ENCODE measurements around the gene DENND4C. TPM values are rescaled to one million over a fixed set of nuclear protein-coding genes. Genes with fewer than 3 reads are reported as not detected.

The DENND4C gene
- total RNA-seq, 3 donors from 2014 or later: 54.7 to 93.0 (median 72.3) TPM

DNA sequence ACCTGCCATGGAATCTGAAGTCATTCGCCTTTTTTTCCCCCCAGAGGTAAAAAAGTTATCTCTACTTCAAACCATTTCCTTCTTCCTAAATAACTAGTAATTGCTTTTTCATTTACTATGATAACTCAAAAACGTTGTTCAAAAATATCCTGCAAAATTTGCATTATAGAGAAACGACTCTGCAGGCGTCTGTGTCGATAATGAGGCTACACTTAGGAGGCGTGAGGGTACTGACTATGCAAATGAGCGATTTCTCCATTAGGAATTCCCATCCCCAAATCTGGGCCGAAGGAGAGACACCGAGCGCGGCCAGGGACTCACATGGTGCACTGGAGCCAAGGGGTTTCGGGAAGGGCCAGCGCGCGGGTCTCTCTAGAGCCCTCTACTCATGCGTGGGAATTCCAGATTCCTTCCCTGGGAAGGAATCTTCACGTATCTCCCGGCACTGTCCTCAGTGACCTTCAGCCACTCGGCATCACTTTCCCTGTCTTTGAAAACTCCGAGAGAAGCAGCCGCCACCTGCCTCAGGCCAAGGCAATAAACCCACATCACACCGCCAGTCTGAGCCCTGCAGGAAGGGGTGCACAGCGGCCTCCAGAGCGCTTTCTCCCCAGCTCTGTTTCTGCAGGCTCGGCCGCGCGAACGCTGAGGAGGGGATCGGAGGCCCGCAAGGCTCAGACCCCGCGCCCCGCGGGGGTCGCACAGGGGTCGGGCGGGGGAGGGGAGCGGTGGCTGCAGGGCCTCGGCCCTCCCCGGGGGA, 718 bp upstream of the DENND4C start:
- TF ChIP-seq, protein P1, sequence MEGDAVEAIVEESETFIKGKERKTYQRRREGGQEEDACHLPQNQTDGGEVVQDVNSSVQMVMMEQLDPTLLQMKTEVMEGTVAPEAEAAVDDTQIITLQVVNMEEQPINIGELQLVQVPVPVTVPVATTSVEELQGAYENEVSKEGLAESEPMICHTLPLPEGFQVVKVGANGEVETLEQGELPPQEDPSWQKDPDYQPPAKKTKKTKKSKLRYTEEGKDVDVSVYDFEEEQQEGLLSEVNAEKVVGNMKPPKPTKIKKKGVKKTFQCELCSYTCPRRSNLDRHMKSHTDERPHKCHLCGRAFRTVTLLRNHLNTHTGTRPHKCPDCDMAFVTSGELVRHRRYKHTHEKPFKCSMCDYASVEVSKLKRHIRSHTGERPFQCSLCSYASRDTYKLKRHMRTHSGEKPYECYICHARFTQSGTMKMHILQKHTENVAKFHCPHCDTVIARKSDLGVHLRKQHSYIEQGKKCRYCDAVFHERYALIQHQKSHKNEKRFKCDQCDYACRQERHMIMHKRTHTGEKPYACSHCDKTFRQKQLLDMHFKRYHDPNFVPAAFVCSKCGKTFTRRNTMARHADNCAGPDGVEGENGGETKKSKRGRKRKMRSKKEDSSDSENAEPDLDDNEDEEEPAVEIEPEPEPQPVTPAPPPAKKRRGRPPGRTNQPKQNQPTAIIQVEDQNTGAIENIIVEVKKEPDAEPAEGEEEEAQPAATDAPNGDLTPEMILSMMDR (IDR thresholded peaks at IDR 0.05): no peak
- intact Hi-C loops (cut with DNase I, micrococcal nuclease): no loop called here
- Histone ChIP-seq H3K36me3 (ENCODE audit: low read depth) (no peaks in the 10 kb centered on the region), H3K9me3 (no peaks in the 10 kb centered on the region), H3K4me3 (peak overlapping the region; percentile 98), H3K4me1 (ENCODE audit: low read depth) (peaks cover 12% of the 10 kb centered on the region)
- ATAC-seq (peak; percentile 76), DNase-seq (peak; percentile 82 to 89 (median 87))

DNA sequence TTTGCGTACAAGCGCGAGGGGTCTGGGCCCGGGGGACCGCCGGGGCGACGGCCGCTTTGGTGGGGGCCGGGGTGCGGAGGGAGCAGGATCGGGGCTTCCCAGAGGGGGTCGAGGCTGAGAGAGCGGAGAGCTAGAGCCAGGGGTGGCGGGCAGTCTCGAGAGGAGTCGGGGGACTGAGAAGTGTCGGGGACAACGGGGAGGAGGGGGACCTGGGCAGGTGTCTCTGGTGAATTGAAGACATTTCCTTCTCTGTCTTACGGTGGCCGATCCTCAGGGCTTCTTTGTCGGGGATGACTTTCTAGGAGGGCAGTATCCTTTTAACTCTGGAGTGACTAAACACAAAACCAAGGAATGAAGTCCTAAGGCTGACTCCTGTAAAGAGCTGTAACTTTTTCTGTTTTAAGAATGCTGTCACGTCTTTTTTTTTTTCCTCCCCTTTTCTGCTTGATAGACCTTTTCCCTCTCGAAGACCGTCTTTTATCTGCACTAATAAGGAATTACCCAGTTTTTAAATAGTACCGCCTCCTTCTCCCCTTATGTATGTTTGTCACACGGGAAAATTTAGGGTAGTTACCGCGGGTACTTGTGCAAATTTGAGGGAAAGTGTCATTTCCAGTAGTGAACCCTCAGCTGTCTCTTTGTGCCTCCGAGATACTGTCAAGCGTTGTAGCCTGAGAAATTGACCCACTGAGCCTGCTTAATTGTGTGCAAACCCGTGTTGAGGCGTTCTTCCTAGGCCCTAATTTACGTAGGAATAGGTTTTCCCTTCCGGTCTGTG, 822 bp downstream of the DENND4C start:
- intact Hi-C loops (cut with DNase I, micrococcal nuclease): no loop called here
- DNase-seq (peak in 2 of 3 donors; percentile 44 to 70), ATAC-seq (peak; percentile 15)
- Histone ChIP-seq H3K9me3 (no peaks in the 10 kb centered on the region), H3K36me3 (ENCODE audit: low read depth) (no peaks in the 10 kb centered on the region), H3K4me3 (peak overlapping the region; percentile 98), H3K4me1 (ENCODE audit: low read depth) (peaks cover 12% of the 10 kb centered on the region)
- TF ChIP-seq, protein P1 (IDR thresholded peaks at IDR 0.05): no peak

DNA sequence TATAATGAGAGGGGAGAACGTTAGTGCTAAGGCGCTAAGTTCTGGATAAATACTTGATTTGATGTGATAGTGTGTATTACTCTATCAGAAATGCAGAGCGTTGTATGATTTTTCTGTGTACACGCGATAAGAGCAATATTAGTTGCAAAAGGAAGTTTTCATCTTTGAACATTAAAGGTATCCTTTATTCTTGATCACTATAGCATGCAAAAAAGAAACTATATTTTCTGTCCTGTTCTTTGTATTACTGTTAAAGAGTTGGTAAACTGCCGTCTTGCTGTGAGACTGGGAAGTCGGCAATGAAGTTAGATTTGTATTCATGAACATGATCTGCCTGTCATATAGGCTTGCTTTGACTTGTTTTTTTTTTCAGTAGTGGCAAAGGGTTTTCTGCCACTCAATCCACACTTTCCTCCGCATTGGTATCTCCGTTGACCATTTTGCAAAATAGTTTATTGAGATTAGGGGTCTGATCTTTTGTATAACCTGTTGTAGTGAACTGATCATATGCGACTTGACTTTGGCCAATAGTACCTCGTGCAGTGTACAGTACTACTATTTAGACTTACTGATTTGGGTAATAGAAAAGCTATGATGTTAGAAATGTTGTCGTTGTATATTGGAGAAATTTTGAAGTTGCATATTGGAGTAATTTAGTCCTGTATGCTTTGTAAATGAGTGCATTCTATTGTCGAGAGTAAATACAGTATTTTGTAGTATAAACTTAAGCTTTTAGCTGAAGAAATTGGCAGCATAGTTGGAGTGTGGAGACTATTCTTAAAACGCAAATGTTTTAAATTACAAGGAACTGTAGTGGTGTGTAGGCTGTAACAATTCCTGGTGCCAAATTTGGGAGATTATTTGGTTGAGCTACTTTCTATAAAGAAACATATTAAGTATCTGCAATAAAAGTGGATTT, 1.7 kb downstream of the DENND4C start:
- DNase-seq (no peak), ATAC-seq (no peak)
- intact Hi-C loops (cut with DNase I, micrococcal nuclease): no loop called here
- peaks cover 12% of the 10 kb centered on the region for H3K4me1 ChIP-seq (ENCODE audit: low read depth)
- H3K36me3 ChIP-seq (ENCODE audit: low read depth): no peaks in the 10 kb centered on the region
- TF ChIP-seq, protein P1 (IDR thresholded peaks at IDR 0.05): no peak
- peak overlapping the region; percentile 98 for H3K4me3 ChIP-seq
- no peaks in the 10 kb centered on the region for H3K9me3 ChIP-seq

DNA sequence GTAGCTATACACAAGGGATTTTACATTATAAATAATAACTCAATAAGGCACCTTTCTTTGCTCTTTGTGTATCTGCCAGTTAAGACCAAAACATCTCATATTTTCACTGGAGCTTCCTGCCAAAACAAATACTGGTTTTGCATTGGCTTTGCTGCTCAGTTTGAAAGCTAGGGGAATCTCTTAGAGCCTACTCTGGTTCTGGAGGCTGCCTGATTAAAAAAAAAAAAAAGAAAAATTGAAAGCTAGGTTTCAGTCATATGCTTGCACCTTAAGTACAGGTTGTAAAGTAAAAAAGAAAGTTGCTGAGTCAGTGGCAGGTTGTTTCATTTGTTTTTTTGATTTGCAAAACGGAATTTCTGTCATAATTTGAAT, 2.3 kb downstream of the DENND4C start:
- no peaks in the 10 kb centered on the region for H3K36me3 ChIP-seq (ENCODE audit: low read depth)
- TF ChIP-seq, protein P1 (IDR thresholded peaks at IDR 0.05): no peak
- intact Hi-C loops (cut with DNase I, micrococcal nuclease): no loop called here
- DNase-seq (no peak), ATAC-seq (no peak)
- H3K9me3 ChIP-seq: no peaks in the 10 kb centered on the region
- H3K4me1 ChIP-seq (ENCODE audit: low read depth): peaks cover 12% of the 10 kb centered on the region
- no peak overlapping the region for H3K4me3 ChIP-seq

DNA sequence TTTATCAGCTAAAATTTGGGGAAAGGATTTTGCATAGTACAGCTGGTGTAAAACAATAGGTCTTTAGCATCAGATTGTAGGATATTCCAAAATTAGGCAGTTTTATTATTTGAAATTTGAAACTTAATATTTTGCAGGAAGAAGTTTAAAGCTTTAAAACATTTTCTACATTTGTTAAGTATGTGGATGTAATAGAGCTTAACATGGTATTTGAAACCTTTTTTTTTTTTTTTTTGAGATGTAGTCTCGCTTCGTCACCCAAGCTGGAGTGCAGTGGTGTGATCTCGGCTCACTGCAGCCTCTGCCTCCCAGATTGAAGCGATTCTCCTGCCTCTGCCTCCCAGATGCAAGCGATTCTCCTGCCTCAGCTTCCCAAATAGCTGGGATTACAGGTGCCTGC, 2.9 kb downstream of the DENND4C start:
- ATAC-seq (no peak), DNase-seq (no peak)
- H3K36me3 ChIP-seq (ENCODE audit: low read depth): no peaks in the 10 kb centered on the region
- no peak overlapping the region for H3K4me3 ChIP-seq
- intact Hi-C loops (cut with DNase I, micrococcal nuclease): no loop called here
- H3K9me3 ChIP-seq: no peaks in the 10 kb centered on the region
- TF ChIP-seq, protein P1 (IDR thresholded peaks at IDR 0.05): no peak
- H3K4me1 ChIP-seq (ENCODE audit: low read depth): peaks cover 12% of the 10 kb centered on the region

Data from mucosa of descending colon (tissue), 3 donors.